GM21619 (cell line): ENCODE data around the gene MFSD6L.
"Not testable (repeated sequence)": the region's sequence is repeated elsewhere in the genome, so short reads cannot be mapped to it uniquely, and the experiment has no call there.

ENCODE experiments used
- ATAC-seq: cut with Tn5 transposase; IDR thresholded peaks from one replicate; pipeline ENCODE4 v1.9.1; 2021; ENCODE audit not compliant: unreplicated experiment

The MFSD6L gene

GRCh38 chr17:8826808-8827435, 27.8 kb upstream of the MFSD6L start:
- ATAC-seq, result no peak

GRCh38 chr17:8825802-8826201, 26.6 kb upstream of the MFSD6L start:
- no peak for ATAC-seq

- ATAC-seq, result no peak
These were observed 24.1 kb upstream of the MFSD6L start for GRCh38 chr17:8823279-8823678.

GRCh38 chr17:8822401-8823035, 23.4 kb upstream of the MFSD6L start:
- no peak for ATAC-seq

- no peak for ATAC-seq
These were observed 22.4 kb upstream of the MFSD6L start for GRCh38 chr17:8821446-8822105.

- ATAC-seq, result no peak
These were observed 21.3 kb upstream of the MFSD6L start for GRCh38 chr17:8820311-8821010.

GRCh38 chr17:8818654-8819330, 19.6 kb upstream of the MFSD6L start:
- no peak for ATAC-seq

- no peak for ATAC-seq
These were observed 18.9 kb upstream of the MFSD6L start for GRCh38 chr17:8818047-8818446.

GRCh38 chr17:8806926-8807550, 7.9 kb upstream of the MFSD6L start:
- ATAC-seq, result peak; percentile 92

GRCh38 chr17:8806253-8806925, 7.2 kb upstream of the MFSD6L start:
- ATAC-seq, result peak; percentile 5

- not testable (repeated sequence) for ATAC-seq
These were observed 6.2 kb upstream of the MFSD6L start for GRCh38 chr17:8805396-8805795.

- no peak for ATAC-seq
These were observed 4.6 kb upstream of the MFSD6L start for GRCh38 chr17:8803531-8804420.

GRCh38 chr17:8801135-8801840, 2.1 kb upstream of the MFSD6L start:
- ATAC-seq, result no peak

- no peak for ATAC-seq
These were observed 1.5 kb upstream of the MFSD6L start for GRCh38 chr17:8800656-8801055.

- ATAC-seq, result no peak
These were observed 526 bp upstream of the MFSD6L start for GRCh38 chr17:8799570-8800212.

GRCh38 chr17:8798176-8798845, 854 bp downstream of the MFSD6L start:
- ATAC-seq, result no peak

GRCh38 chr17:8797621-8798175, 1.5 kb downstream of the MFSD6L start:
- no peak for ATAC-seq
